SK-N-MC (cell line): Measurements from ENCODE around the gene ASCL2.

Source experiments
- EZH2 ChIP-seq: fragments of 200-600 bp; sonication (generic); IDR thresholded peaks from one replicate; pipeline ENCODE4 v1.6.1; 2017; ENCODE audit warnings: antibody characterized with exemption
- POLR2AphosphoS5 ChIP-seq: IDR thresholded peaks from 2 replicates; pipeline ENCODE4 v1.6.1; 2012; ENCODE audit warnings: mild to moderate bottlenecking, low read depth, low read length, borderline replicate concordance

- no peak for TF ChIP-seq EZH2
- TF ChIP-seq POLR2AphosphoS5: no peak
Observed at GRCh38 chr11:2305788-2306451, 35.5 kb upstream of the ASCL2 start.
